Skin epidermis (tissue), 12 donors: ENCODE data around the gene CRADD.
"Not testable (repeated sequence)": the region's sequence is repeated elsewhere in the genome, so short reads cannot be mapped to it uniquely, and the experiment has no call there.

Experiments
- H3K27ac ChIP-seq, 21 experiments: fragments of 200-600 bp; sonication (generic) in 11 of 21; one replicate each; pipeline ENCODE4 v1.5.0; 2020; ENCODE audit warnings: mild to moderate bottlenecking in 3 of 21, inconsistent platforms in 2 of 21, moderate library complexity in 2 of 21
- H3K4me3 ChIP-seq, 7 experiments: fragments of 200-600 bp; sonication (generic) in 2 of 7; one replicate each; pipeline ENCODE4 v1.5.0; 2020; ENCODE audit warnings: inconsistent platforms in 2 of 7, mild to moderate bottlenecking in 2 of 7, moderate library complexity in 1 of 7

CRADD gene

GRCh38 chr12:93850481-93851256, 173.5 kb downstream of the CRADD start:
- Histone ChIP-seq H3K27ac (no peak overlapping the region), H3K4me3 (no peak overlapping the region)

DNA sequence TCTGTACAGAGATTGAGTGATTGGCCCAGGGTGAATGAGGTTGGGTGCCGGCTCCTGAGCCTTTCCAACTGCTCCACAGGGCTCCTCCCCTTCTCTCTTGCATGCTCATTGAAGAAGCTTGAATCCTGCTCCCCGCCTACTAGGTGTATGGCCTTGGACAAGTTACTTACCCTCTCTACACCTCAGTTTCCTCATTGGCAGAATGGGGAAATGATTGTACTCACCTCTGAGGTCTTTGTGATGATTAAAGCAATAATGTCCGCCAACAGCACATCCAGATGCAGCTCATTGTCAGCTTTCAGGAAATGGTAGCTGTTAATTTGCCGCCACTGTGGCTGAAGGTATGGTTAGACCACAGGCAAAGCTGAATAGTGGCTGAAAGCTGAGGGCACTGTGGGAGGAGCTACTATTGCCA, 174.1 kb downstream of the CRADD start:
- Histone ChIP-seq H3K27ac (no peak overlapping the region), H3K4me3 (no peak overlapping the region)

- H3K27ac ChIP-seq, result no peak overlapping the region
- H3K4me3 ChIP-seq, result no peak overlapping the region
Observed at GRCh38 chr12:93852173-93852591, 175.0 kb downstream of the CRADD start.

DNA sequence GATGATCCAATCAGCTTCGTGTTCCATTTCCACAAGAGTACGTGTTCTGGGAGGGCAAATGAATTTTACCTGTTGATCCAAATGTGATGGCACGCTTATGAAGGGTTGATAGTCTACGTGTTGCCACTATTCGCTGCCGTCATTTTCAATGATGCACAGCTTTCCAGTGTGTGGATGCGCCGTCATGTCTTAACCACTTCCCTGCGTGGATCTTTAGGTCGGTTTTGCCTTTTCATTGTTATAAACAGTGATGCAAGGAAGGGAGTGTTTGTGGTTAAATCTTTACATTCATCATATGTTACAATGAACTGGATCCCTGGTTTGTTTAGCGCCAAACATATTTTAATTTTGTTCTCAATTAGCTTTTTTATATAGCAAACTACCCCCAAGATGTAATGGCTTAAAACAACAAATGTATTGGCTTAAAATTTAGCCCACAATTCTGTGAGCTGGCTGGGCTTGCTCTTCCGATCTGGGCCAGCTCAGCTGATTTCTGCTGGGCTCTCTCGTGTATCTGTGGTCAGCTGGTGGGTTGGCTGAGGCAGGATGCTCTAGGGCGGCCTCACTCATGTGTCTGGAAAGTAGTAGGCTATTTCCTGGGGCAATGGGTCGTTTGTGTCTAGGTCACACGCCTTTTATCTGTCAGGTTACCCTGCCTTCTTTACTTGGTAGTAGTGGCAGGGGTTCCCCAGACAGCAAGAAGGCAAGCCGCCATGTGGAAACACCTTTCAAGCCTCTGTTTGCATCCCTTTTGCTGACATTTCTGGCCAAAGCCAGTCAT, 176.7 kb downstream of the CRADD start:
- no peak overlapping the region for H3K4me3 ChIP-seq
- no peak overlapping the region for H3K27ac ChIP-seq

DNA sequence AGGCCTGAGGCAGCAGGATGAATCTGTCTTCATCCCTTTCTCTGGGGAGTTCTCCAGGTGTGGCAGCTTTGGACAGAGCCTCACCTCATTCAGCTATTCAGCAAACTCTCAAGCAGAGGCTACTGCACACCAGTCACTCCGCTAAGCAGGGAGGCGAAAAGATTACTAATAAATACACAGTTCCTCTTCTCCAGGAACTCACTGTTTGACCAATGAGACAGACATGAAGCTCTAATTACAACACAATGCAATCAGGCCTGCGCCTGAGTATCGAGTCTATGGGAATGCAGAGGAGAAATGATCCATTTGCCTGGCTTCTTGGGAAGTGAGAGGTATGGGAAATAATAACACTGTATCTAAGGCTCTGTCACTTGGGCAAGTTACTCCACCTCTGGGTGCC, 178.1 kb downstream of the CRADD start:
- no peak overlapping the region for H3K4me3 ChIP-seq
- no peak overlapping the region for H3K27ac ChIP-seq

DNA sequence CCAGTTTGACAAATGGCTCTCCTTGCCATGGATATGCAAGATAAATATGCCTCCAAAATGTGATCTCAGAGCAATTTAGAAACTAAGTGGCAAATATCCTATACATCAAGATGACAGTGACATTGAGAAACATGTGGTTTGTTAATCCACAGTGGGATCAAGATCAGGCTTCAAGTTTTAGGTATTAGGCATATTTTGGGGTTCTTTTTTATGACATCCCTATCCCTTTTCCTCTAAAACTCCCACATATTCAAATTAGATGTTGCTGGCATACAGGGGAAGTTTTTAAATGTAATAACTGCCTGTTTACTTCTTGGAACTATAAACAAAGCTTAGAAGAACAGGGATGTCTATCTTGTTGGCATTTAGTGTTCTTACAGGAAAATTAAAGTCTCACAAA, 179.4 kb downstream of the CRADD start:
- Histone ChIP-seq H3K4me3 (no peak overlapping the region), H3K27ac (no peak overlapping the region)

DNA sequence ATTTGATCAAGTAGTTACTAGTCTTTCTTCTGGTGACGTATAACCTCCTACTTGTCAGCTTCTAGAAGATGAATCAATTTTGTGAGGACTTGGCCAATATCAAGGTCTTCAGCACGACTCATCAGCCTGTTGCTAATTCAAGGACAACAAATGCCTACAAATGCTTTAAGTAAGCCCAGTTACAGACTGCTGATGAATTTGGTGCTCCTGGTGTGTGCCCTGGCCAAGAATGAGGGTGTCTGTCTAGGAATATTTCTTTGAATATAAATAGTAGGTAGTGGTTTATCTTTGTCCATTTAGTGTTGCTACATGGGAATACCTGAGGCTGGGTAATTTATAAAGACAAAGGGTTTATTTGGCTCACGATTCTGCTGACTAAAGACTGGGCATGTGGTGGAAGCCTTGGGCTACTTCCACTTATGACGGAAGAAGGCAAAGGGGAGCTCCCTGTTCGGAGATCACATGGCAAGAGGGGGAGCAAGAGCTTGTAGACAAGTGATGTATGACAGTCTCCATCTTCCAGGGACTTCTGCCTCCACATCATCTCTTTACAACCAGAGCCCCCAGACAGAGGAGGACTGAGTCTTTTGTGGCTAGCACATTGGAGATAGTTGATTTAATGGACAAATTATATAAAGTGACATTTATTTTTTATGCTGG, 180.2 kb downstream of the CRADD start:
- Histone ChIP-seq H3K27ac (no peak overlapping the region), H3K4me3 (no peak overlapping the region)

DNA sequence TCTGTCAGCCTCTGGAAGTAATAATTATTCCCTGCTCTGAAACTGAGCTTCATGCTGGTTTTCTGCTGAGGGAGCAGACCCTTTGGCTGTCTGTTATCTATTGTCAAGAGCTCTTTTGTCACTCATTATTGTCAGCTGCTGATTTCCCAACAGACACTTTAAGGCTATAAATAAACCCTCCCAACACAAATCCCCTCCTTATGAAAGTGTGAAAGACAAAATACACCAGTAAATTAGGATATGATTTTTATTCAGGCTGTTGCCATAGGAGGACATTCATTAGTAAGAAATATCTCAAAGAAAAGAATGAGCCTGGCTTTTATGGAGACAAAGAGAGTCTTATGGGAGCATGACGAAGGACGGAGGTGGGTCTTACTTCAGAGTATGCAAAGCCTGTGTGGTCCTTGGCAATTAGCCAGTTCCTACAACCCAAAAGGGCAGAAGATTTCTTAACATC, 180.8 kb downstream of the CRADD start:
- Histone ChIP-seq H3K27ac (peak overlapping the region in 1 of 21 experiments; percentile 26), H3K4me3 (no peak overlapping the region)

- H3K4me3 ChIP-seq, result no peak overlapping the region
- H3K27ac ChIP-seq, result no peak overlapping the region
Observed at GRCh38 chr12:93860668-93861373, 183.6 kb downstream of the CRADD start.

- H3K4me3 ChIP-seq, result no peak overlapping the region
- no peak overlapping the region for H3K27ac ChIP-seq
Observed at GRCh38 chr12:93862424-93862823, 185.2 kb downstream of the CRADD start.

- no peak overlapping the region for H3K27ac ChIP-seq
- H3K4me3 ChIP-seq, result no peak overlapping the region
Observed at GRCh38 chr12:93865751-93866150, 188.6 kb downstream of the CRADD start.

- Histone ChIP-seq H3K4me3 (no peak overlapping the region), H3K27ac (no peak overlapping the region)
Observed at GRCh38 chr12:93868771-93869170, 191.6 kb downstream of the CRADD start.

DNA sequence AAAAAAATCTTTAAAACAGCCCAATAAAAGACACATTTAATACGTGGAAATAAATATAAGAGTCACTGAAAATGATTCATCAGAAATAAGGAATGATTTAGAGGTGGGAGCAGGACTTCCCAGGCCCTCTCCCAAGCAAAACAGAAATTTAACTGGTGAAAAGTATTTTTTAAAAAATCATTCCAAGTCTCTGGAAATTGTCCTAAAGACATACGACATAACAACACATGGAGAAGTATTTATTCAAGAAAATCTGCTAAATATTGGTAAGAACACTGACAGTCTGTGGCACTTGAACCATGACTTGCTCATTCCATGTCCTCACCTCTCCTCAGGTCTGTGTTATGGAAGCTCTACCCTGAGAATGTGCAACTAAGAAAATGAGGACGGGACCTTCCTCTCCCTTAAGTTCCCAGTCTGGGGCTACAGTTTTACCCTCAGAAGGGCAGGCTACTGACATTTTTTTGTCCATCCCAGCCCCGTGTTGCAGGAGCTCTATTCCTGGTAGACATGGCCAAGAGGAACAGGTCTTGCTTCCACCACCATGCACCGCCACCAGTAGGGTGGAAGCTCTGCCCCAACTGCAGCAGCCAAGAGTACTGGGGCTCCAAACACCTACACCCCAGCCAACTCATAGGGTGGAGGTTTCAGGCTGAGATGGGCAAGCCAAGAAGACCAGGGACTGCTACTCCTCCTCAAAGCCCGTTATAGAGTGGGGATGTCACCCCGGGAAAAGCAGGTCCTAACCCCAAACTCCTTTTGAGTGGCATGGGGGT, 193.0 kb downstream of the CRADD start:
- Histone ChIP-seq H3K27ac (no peak overlapping the region), H3K4me3 (no peak overlapping the region)

DNA sequence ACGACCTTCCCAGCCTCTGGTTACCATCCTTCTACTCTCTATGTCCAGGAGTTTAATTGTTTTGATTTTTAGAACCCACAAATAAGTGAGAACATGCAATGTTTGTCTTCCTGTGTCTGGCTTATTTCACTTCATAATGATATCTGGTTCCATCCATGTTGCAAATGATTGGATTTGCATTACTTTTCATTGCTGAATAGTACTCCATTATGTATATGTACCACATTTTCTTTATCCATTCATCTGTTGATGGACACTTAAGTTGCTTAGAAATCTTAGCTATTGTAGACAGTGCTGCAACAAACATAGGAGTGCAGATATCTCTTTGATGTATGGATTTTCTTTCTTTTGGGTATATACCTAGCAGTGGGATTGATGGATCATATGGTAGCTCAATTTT, 194.4 kb downstream of the CRADD start:
- H3K4me3 ChIP-seq, result not testable (repeated sequence)

DNA sequence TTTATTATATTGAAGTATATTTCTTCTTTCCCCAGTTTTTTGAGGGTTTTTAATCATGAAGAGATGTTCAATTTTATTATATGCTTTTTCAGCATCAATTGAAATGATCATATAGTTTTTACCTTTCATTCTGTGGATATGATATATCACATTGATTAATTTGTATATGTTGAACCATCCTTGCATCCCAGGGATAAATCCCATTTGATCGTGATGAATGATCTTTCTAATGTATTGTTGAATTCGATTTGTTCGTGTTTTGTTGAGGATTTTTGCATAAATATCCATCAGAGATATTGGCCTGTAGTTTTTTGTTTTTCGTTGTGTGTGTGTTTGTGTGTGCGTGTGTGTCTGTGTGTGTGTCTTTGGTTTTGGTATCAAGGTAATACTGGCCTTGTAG, 196.4 kb downstream of the CRADD start:
- no peak overlapping the region for H3K27ac ChIP-seq
- H3K4me3 ChIP-seq, result no peak overlapping the region

More for the DNA sequence above, 194.4 kb downstream of the CRADD start:
- H3K27ac ChIP-seq, result not testable (repeated sequence)

DNA sequence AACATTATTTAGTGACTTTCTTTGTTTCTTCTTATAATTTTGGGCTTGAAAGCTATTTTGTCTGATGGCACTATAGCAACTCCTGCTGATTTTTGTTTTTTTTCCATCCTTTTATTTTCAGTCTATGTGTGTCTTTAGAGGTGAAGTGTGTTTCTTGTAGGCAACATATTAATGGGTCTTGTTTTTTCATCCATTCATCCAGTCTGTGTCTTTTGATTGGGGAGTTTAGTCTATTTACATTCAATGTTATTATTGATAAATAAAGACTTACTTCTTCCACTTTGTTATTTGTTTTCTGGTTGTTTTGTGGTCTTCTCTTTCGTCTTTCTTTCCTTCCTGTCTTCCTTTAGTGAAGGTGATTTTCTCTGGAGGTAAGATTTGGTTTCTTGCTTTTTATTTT, 198.0 kb downstream of the CRADD start:
- Histone ChIP-seq H3K27ac (no peak overlapping the region), H3K4me3 (no peak overlapping the region)

GRCh38 chr12:93876360-93876759, 199.2 kb downstream of the CRADD start:
- Histone ChIP-seq H3K27ac (no peak overlapping the region), H3K4me3 (no peak overlapping the region)

- Histone ChIP-seq H3K4me3 (no peak overlapping the region), H3K27ac (no peak overlapping the region)
Observed at GRCh38 chr12:93877446-93877845, 200.3 kb downstream of the CRADD start.
